Stimulated activated CD8-positive, alpha-beta memory T cell treated with anti-CD3 and anti-CD28 coated beads, Interleukin-4, amount 100 ng/mL, for 1 hour (primary cell): ENCODE data around the gene PI4KB.
"Not testable (repeated sequence)": the region's sequence is repeated elsewhere in the genome, so short reads cannot be mapped to it uniquely, and the experiment has no call there.

Source experiments
- DNase-seq, 2 donors: peaks; one replicate each; pipeline ENCODE4 v3.0.0-alpha.2; 2020; ENCODE audit warnings: low read depth in 2 of 2, low spot score in 1 of 2

The PI4KB gene

DNA sequence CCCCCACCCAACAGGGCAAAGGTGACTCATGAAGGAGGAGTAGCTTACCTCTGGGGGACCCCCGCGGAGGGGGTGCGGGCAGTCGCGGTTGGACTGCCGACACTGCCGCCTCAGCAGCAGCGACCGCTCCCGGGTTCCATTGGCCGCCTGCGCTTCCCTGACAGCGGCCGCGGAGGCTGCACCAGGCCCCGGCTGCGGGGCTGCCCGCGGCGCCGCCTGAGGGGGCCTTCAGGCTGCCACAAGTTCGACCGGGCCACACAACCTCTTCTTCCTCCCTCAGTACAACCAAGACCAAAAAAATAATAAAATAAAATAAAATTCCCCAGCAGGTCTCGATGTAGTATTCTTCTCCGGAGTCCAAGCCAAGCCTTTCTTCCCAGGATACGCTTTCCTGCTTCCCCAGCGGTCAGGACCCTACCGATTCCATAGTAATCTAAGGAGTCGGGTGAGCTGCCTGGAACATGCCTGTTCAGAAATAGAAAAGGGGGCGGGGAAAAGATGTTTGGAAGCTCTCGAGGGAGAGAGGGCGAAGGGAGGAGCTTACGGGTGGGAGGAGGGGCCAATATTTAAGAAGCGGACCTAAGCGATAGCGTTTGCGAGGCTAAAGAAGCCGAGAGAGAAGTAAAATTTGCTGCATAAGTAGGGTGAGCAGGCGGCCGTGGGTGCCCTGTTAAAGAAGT, at the start of gene PI4KB:
PI4KB (minus strand) TSS at position 194 of the 680 bp plus-strand sequence. CDS start 10,935 bp downstream, outside the sequence.
- peak; percentile 58 to 73 for DNase-seq

GRCh38 chr1:151373196-151373595, 46.0 kb upstream of the PI4KB start:
- DNase-seq: no peak

GRCh38 chr1:151372058-151372934, 45.1 kb upstream of the PI4KB start, which contains the start of gene SELENBP1:
SELENBP1 (minus strand) TSS chr1:151372705; CDS start chr1:151372641, 64 bp downstream.
- DNase-seq: no peak

GRCh38 chr1:151371370-151372057, 44.3 kb upstream of the PI4KB start:
- no peak for DNase-seq

DNA sequence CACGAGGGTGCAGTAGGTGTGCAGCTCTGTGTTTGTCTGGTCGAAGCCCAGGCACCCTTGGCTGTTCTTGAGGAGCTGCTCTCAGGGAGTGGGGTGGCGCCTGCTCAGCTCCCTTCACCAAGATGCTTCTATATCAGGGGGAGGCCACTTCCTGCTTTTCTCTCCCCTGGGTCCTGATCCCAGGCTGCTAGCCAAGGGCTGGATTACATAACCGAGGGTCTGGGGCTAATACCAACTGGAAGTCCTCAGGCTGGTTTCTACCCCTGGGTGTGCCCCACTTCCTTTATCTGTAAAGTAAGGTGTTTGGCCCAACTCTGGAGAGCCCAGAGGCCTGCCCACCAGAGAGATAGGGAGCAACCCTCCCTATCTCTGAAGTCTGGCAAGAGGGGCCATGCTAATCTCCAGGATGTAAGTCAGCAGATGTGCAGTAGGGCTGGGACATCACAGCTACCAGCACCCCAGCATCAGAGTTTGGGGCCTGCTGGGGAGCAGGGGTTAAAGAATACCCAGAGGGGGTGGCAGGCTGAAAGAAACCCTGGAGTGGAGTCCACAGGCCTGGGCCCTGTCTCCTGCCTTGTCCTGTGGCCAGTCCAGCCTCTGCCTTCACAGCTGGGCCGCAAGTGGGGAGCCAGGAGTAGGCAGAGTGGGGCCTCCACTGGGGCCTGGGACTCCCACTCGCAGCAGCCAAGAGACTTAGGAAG, 43.1 kb upstream of the PI4KB start:
- no peak for DNase-seq

DNA sequence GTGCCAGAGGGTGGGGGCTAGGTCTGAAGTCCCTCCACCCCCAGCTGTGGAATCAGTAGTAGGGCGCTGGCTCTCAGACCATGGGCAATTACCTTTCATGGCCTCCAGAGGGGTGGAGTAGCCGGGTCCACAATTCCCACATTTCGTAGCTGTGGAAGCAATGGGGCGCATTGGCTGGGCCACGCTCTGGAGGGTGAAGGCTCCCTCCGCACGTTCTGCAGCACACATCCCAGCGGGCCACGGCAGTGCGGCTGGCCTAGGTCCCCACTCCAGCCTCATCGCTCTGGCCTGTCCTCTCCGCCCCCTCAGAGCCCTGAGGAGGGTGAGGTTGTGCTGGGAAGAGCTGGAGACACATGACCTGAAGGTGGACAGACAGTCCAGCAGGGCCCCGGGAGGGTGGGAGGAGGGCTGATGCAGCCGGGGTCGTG, 42.4 kb upstream of the PI4KB start:
- no peak for DNase-seq

- no peak for DNase-seq
Measured at GRCh38 chr1:151369302-151369610, 42.0 kb upstream of the PI4KB start.

GRCh38 chr1:151368393-151369301, 41.4 kb upstream of the PI4KB start:
- no peak for DNase-seq

DNA sequence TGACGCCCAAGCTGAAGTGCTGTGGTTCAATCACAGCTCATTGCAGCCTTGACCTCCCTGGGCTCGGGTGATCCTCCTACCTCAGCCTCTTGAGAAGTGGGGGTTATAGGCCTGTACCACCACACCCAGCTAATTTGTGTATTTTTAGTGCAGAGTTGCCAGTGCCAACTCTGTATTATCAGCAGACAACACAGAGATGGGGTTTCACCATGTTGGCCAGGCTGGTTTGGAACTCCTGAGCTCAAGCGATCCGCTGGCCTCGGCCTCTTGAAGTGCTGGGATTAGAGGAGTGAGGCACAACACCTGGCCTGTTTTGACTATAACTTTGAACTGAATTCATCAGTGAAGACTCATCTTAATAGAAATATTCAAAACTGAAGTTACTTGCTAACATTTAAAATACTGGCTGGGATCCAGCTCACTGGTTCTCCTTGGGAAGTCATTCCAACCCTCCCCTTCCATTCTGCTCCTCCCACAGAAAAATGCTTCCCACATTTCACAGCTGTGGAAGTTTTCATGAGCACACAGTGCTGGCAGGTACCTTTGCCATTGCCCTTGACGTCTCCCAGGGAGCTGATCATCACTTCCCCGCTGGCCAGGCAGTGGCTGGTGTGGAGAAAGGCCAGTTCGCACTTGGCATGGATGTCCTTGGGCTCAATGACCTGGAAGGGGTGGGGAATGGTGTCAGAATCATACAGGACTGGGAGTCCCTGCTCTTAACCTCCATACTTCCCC, 40.6 kb upstream of the PI4KB start:
- DNase-seq: no peak

DNA sequence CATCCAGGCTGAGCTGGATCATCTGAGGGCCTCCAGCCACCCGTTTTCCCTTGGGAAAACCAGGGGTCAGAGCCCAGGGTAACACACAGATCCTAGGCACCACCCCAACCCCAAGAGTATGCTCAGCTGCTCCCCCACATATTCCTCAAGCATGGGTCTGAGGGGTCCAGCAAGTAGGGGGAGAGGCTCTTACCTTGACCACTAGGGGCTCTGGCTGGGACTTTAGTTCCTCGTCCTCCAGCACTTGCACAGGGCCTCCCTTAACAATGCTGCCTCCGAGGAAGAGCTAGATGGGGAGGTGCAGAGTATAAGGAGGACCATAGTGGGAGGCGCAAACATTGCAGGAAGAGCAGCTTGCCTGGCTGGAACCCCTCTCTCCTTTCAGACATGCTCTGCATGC, 37.8 kb upstream of the PI4KB start:
- DNase-seq: no peak

DNA sequence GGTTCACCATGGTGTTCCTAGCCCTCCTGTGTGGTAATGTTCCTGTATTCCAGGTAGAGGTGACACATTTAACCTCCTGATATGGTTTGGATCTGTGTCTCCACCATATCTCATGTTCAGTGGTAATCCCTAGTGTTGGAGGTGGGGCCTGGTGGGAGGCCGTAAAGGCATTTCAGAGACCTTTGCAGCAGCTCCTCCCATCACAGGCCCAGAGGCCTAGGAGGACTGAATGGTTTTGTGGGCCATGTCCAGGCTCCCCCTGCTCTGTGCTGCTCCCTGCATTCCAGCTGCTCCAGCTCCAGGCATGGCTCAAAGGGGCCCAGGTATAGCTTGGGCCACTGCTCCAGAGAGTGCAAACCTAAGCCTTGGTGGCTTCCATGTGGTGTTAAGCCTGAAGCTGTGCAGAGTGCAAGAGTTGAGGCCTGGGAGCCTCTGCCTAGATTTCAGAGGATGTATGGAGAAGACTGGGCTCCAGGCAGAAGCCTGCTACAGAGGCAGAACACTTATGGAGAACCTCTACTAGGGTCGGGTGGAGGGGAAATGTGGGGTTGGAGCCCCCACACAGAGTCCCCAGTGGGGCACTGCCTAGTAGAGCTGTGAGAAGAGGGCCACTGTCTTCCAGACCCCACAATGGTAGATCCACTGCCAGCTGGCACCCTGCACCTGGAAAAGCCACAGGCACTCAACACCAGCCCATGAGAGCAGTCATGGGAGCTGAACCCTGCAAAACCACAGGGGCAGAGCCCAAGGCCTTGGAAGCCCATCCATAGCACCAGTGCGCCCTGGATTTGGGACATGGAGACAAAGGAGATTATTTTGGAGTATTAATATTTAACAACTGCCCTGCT, 35.3 kb upstream of the PI4KB start:
- no peak for DNase-seq

DNA sequence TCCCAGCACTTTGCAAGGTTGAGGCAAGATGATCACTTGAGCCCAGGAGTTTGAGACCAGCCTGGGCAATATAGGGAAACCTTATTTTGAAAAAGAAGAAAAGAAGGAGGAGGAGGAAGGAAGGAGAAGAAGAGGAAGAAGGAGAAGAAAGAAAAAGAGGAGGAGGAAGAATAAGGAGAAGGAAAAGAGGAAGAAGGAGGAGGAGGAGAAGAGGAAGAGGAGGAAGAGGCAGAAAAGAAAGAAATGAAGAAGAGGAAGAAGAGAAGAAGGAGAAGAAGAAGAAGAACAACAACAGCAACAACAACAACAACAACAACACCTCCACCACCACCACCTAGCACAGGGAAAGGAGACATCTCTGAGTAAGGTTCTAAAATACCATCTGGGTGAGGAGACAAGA, 34.7 kb upstream of the PI4KB start:
- no peak for DNase-seq

- DNase-seq: no peak
Measured at GRCh38 chr1:151356696-151357095, 29.5 kb upstream of the PI4KB start.

DNA sequence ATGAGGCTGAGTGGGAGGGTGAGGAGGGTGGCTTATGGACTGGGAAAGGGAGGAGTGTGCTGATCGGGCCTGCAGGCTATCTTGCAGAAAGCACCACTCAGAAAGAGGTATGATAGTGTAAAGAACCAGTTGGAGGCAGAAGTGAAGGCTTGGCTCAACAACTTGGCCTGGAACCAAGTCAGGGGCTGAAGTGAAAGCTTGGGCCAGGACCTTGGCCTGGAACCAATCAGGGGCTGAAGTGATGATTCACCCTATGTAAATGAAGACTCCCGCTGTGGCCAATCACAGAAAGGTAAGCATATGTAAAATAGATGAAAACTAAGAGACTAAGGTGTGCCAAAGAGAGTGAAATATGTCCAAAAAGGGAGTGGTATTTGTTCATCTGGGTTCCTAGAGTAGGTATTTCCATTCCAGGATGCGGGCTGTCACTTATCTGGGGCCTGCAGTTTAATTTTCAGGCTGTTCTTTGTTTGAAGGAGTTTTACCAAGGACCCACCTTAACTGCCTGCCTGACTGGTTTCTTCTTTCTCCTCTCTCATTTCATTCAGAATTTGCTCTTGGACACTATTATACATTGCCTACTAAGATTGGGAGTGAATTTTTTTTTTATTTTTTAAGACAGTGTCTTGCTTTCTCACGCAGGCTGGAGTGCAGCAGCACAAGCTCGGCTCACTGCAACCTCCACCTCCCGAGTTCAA, 25.0 kb upstream of the PI4KB start:
- DNase-seq: no peak

DNA sequence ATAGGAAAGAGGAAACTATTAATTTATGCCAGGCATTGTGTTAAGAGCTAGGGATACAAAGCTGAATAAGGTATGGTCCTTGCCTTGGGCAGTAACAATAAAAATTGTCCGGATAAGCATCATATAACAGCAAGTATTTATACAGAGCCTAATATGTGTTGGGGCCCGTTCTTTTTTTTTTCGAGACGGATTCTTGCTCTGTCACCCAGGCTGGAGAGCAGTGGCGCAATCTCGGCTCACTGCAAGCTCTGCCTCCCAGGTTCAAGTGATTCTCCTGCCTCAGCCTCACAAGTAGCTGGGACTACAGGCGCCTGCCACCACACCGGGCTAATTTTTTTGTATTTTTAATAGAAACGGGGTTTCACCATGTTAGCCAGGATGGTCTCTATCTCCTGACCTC, 23.1 kb upstream of the PI4KB start:
- not testable (repeated sequence) for DNase-seq

- no peak for DNase-seq
Measured at GRCh38 chr1:151347523-151348246, 20.5 kb upstream of the PI4KB start.

DNA sequence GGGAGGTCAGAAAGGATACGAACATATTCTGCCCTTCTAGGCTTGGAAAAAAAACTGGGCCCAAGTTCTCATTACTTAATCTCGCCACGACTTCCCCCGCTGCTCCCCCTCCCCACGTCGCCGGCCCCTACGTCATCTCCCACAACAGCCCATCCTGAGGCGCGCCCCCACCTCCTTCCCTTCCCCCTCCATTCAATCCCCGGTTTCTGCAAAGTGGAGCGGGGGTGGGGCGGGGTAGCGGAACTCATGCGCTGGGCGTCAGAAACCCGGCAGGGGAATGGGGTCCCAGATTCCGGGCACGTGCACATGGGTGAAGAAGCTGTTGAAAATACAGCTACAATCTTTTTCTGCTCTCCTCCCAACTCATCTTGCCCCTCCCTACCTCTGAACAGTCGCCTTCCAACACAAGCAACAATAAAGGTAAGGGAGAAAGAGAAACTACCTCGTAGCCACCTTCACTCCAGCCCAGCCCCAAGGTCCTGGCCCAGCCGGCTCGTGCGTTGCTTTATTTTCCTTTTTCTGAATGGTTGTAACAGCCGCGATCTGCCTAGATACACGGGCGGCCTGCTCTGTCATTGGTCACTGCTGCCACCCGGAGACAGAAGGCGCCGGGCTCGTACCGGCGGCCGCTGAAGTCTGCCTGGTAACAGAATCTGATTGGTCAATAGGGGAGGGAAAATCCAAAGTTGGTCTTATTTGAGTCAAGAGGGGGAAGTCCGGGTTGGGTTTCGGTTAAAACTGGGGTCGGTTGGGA, 19.7 kb upstream of the PI4KB start, which contains the start of gene RFX5:
RFX5 (minus strand) TSS at position 484 of the 754 bp plus-strand sequence. CDS start 932 bp downstream, outside the sequence.
- peak; percentile 85 for DNase-seq
